Right cardiac atrium (tissue), 5 donors: ENCODE results near the gene STBD1. TPM values are rescaled to one million over a fixed set of nuclear protein-coding genes. Genes with fewer than 3 reads are reported as not detected.

Experiments
- polyA plus RNA-seq: library from polyadenylated mRNA; stranded (reverse); fragments of 200-250 nt; gene quantifications from one replicate; pipeline ENCODE4 v1.2.3, GENCODE V29; 2013
- total RNA-seq, 4 donors: library from RNA; stranded (reverse); fragmentation: NEBNext Ultra II Directional; extraction: Animal tissue kit (Norgen Biotek cat#: 25700); gene quantifications; one replicate each; pipeline ENCODE4 v1.2.1, GENCODE V29; 2021
- donor health status: healthy with polysubstance abuse.
- donor health status: DM: no; HTN: yes; CAD: no.
- donor health status: DM: no; HTN: no; CAD: no.
- donor health status: DM: no; HTN: yes; CAD: no; lungs with severe emphysema.
- donor health status: DM: yes; HTN: yes; CAD: no.

The STBD1 gene
- total and polyA plus RNA-seq, 5 donors, result 28.5 to 42.6 (median 31.9) TPM

Other genes with a start within 250 kb of the STBD1 start
- gene ART3, start 232.0 kb upstream of the STBD1 start, total RNA-seq, result 100 to 1,000 TPM in 2 of 4 donors, 10 to 100 TPM in 2; 72.7 to 311 (median 112) TPM
- gene ART3, start 232.0 kb upstream of the STBD1 start, polyA plus RNA-seq, result 149 TPM
- gene NUP54, start 158.3 kb upstream of the STBD1 start, total RNA-seq, result 10 to 100 TPM; 22.9 to 24.9 (median 23.5) TPM
- gene NUP54, start 158.3 kb upstream of the STBD1 start, polyA plus RNA-seq, result 11.7 TPM
- 100 to 1,000 TPM; 102 to 139 (median 105) TPM for gene SCARB2, start 92.9 kb upstream of the STBD1 start, total RNA-seq
- 78.2 TPM for gene SCARB2, start 92.9 kb upstream of the STBD1 start, polyA plus RNA-seq
- 1 to 10 TPM; 2.6 to 3.3 (median 2.9) TPM for gene FAM47E, start 55.0 kb upstream of the STBD1 start, total RNA-seq
- gene FAM47E, start 55.0 kb upstream of the STBD1 start, polyA plus RNA-seq, result 4.5 TPM
- gene CCDC158, start 114.4 kb downstream of the STBD1 start, total RNA-seq, result 1 to 10 TPM in 3 of 4 donors, under 1 TPM in 1; 0.92 to 2.0 (median 1.6) TPM
- 0.07 TPM for gene CCDC158, start 114.4 kb downstream of the STBD1 start, polyA plus RNA-seq
- gene SHROOM3, start 128.5 kb downstream of the STBD1 start, total RNA-seq, result 10 to 100 TPM; 10.8 to 11.8 (median 11.1) TPM
- gene SHROOM3, start 128.5 kb downstream of the STBD1 start, polyA plus RNA-seq, result 4.6 TPM